Non-pigmented ciliary epithelial cell (primary cell): ENCODE data around the gene SMOC1.

Experiments used
- DNase-seq: peaks from one replicate; pipeline ENCODE4 v3.0.0-alpha.2; 2010; ENCODE audit warnings: low read depth

SMOC1 gene

GRCh38 chr14:69865701-69866365, 13.4 kb upstream of the SMOC1 start:
- no peak for DNase-seq

GRCh38 chr14:69868363-69868963, 10.8 kb upstream of the SMOC1 start:
- DNase-seq: no peak

- DNase-seq: no peak
Observed at GRCh38 chr14:69870613-69871012, 8.6 kb upstream of the SMOC1 start.

- DNase-seq: peak; percentile 51
Observed at GRCh38 chr14:69873877-69874780, 5.1 kb upstream of the SMOC1 start.

GRCh38 chr14:69876221-69876847, 2.9 kb upstream of the SMOC1 start:
- DNase-seq: no peak

- no peak for DNase-seq
Observed at GRCh38 chr14:69876848-69877306, 2.3 kb upstream of the SMOC1 start.

GRCh38 chr14:69877492-69877891, 1.7 kb upstream of the SMOC1 start:
- peak; percentile 9 for DNase-seq

- DNase-seq: no peak
Observed at GRCh38 chr14:69878251-69878650, 965 bp upstream of the SMOC1 start.

GRCh38 chr14:69880044-69880487, 850 bp downstream of the SMOC1 start:
- DNase-seq: no peak

- DNase-seq: no peak
Observed at GRCh38 chr14:69880893-69881292, 1.7 kb downstream of the SMOC1 start.

GRCh38 chr14:69882116-69882864, 3.1 kb downstream of the SMOC1 start:
- DNase-seq: no peak

GRCh38 chr14:69882915-69883314, 3.7 kb downstream of the SMOC1 start:
- DNase-seq: no peak

GRCh38 chr14:69886453-69887242, 7.4 kb downstream of the SMOC1 start:
- peak; percentile 28 for DNase-seq

- peak; percentile 14 for DNase-seq
Observed at GRCh38 chr14:69887740-69888657, 8.8 kb downstream of the SMOC1 start.

- no peak for DNase-seq
Observed at GRCh38 chr14:69891422-69891821, 12.2 kb downstream of the SMOC1 start.

- DNase-seq: no peak
Observed at GRCh38 chr14:69895109-69895508, 15.9 kb downstream of the SMOC1 start.

GRCh38 chr14:69896080-69896479, 16.9 kb downstream of the SMOC1 start:
- no peak for DNase-seq

GRCh38 chr14:69896972-69897371, 17.8 kb downstream of the SMOC1 start:
- DNase-seq: no peak

GRCh38 chr14:69900603-69901002, 21.4 kb downstream of the SMOC1 start:
- DNase-seq: no peak
